T-helper 2 cell (primary cell): Measurements from ENCODE around the gene OR5M11.
"Not testable (repeated sequence)": the region's sequence is repeated elsewhere in the genome, so short reads cannot be mapped to it uniquely, and the experiment has no call there.

Source experiments
- DNase-seq, 5 experiments: peaks; one replicate each; pipeline versions ENCODE4 v3.0.0 to v3.0.0-alpha.2; 2012 to 2022
- total RNA-seq, 2 donors: gene quantifications; one replicate each; lab custom pipeline; 2026; lab: John Stamatoyannopoulos, UW

OR5M11 gene
- 0 reads per million in 2 donors for total RNA-seq

- DNase-seq, result no peak
Observed at GRCh38 chr11:56543157-56543556, at the start of gene OR5M11. TSS of gene OR5M11 (minus strand) at chr11:56543257. CDS start at chr11:56543257, 0 bp downstream.

- not testable (repeated sequence) for DNase-seq
Observed at GRCh38 chr11:56592088-56592717, 49.1 kb upstream of the OR5M11 start.

- no peak for DNase-seq
Observed at GRCh38 chr11:56577621-56578020, 34.6 kb upstream of the OR5M11 start, which contains the start of gene OR5M10. TSS of gene OR5M10 (minus strand) at chr11:56577721. CDS start at chr11:56577721, 0 bp downstream.

GRCh38 chr11:56558574-56558973, 15.5 kb upstream of the OR5M11 start:
- no peak for DNase-seq

GRCh38 chr11:56554691-56555090, 11.6 kb upstream of the OR5M11 start:
- not testable (repeated sequence) for DNase-seq

GRCh38 chr11:56545531-56545930, 2.5 kb upstream of the OR5M11 start:
- no peak for DNase-seq

- no peak for DNase-seq
Observed at GRCh38 chr11:56543739-56544138, 682 bp upstream of the OR5M11 start.

GRCh38 chr11:56533054-56533740, 9.9 kb downstream of the OR5M11 start:
- no peak for DNase-seq

GRCh38 chr11:56531856-56532255, 11.2 kb downstream of the OR5M11 start:
- DNase-seq, result no peak

- no peak for DNase-seq
Observed at GRCh38 chr11:56522008-56522407, 21.0 kb downstream of the OR5M11 start.

- DNase-seq, result no peak
Observed at GRCh38 chr11:56513280-56513679, 29.8 kb downstream of the OR5M11 start.

- DNase-seq, result no peak
Observed at GRCh38 chr11:56509439-56509838, 33.6 kb downstream of the OR5M11 start.

GRCh38 chr11:56497010-56497409, 46.0 kb downstream of the OR5M11 start:
- no peak for DNase-seq

- no peak for DNase-seq
Observed at GRCh38 chr11:56495117-56495516, 47.9 kb downstream of the OR5M11 start.
